ENCODE measurements around the gene C14orf180.

C14orf180 gene

GRCh38 chr14:104550340-104550860, 29.2 kb upstream of the C14orf180 start:
- no peak for FAIRE-seq

- FAIRE-seq, result no peak
Observed at GRCh38 chr14:104550861-104551728, 28.5 kb upstream of the C14orf180 start.

GRCh38 chr14:104551851-104552737, 27.5 kb upstream of the C14orf180 start:
- no peak for FAIRE-seq

GRCh38 chr14:104552738-104553125, 26.8 kb upstream of the C14orf180 start:
- FAIRE-seq, result no peak

- FAIRE-seq, result no peak
Observed at GRCh38 chr14:104553166-104554087, 26.1 kb upstream of the C14orf180 start.

GRCh38 chr14:104554088-104554607, 25.4 kb upstream of the C14orf180 start:
- no peak for FAIRE-seq

GRCh38 chr14:104554608-104555429, 24.7 kb upstream of the C14orf180 start:
- FAIRE-seq, result no peak

- no peak for FAIRE-seq
Observed at GRCh38 chr14:104555430-104556255, 23.9 kb upstream of the C14orf180 start.

GRCh38 chr14:104556256-104557021, 23.1 kb upstream of the C14orf180 start:
- no peak for FAIRE-seq

GRCh38 chr14:104557086-104557485, 22.5 kb upstream of the C14orf180 start:
- no peak for FAIRE-seq

- FAIRE-seq, result no peak
Observed at GRCh38 chr14:104557766-104558165, 21.8 kb upstream of the C14orf180 start.

GRCh38 chr14:104558231-104559027, 21.1 kb upstream of the C14orf180 start:
- no peak for FAIRE-seq

GRCh38 chr14:104559028-104559803, 20.3 kb upstream of the C14orf180 start:
- FAIRE-seq, result no peak

GRCh38 chr14:104559804-104560585, 19.6 kb upstream of the C14orf180 start:
- FAIRE-seq, result no peak

GRCh38 chr14:104560586-104560945, 19.0 kb upstream of the C14orf180 start:
- FAIRE-seq, result no peak

GRCh38 chr14:104561124-104561557, 18.4 kb upstream of the C14orf180 start:
- no peak for FAIRE-seq
